TTC549 (cell line): ENCODE data around the gene PARP16.

Experiments used
- FAIRE-seq: peaks from 2 replicates; lab custom pipeline; 2012; peaks lifted over from hg19 to GRCh38; lab: Jason Lieb, UNC

PARP16 gene

DNA sequence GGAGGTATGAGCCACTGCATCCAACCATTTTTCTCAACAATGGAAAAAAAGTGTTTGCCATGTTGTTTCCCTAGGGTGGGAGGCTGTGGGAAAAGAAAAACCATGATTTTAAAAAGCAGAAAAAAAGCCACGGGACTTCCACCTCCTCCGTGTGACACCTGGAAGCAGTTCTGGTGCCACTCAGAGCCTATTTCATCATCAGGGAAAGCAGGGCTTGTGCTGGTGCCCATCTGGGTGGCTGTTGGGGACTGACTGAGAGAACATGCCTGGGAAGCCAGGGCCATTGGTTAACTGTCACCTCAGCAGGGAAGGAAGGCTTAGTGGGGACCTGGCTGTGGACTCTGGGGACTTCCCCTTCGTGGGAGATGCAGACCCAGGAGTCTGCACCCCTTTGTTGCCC is 25.1 kb upstream of the PARP16 start:
- no peak for FAIRE-seq

DNA sequence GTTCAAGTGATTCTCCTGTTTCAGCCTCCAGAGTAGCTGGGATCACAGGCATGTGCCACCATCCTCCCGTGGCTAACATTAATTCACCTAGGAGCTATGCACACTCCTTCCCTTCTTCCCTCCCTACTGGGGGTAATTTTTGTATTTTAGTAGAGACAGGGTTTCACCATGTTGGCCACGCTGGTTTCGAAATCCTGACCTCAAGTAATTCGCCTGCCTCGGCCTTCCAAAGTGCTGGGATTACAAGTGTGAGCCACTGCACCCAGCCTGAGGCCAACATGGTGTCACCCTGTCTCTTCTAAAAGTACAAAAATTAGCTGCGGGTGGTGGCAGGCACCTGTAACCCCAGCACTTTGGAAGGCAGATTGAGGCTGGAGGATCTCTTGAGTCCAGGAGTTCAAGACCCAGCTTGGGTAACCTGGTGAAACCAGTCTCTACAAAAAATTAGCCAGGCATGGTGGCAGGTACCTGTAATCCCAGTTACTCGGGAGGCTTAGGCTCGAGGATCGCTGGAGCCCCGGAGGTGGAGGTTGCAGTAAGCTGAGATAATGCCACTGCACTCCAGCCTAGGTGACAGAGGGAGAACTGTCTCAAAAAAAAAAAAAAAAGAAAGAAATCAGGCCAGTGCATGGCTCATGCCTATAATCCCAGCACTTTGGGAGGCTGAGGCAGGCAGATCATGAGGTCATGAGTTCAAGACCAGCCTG is 23.9 kb upstream of the PARP16 start:
- no peak for FAIRE-seq

DNA sequence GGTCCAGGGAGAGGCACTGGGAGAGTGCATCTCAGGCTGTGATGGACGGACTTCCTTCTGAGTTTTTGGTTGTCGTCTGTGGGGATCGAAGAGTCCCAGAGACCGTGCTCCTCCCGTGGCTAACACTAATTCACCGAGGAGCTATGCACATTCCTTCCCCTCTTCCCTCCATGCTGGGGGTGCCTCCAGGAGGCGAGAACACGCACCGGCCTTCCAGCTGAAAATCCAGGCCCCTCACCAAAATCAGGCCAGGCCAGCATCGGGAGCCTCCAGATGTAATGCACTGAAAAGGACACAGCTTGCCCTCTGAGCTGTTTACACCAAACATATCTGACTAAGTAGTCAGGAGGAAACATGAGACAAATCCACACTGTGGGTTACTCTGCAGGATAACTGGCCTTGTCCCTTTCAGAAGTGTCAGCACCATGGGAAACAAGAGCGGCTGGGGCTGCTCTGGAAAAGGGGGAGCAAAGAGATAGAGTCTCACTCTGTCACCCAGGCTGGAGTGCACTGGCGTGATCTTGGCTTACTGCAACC is 23.3 kb upstream of the PARP16 start:
- FAIRE-seq, result no peak

DNA sequence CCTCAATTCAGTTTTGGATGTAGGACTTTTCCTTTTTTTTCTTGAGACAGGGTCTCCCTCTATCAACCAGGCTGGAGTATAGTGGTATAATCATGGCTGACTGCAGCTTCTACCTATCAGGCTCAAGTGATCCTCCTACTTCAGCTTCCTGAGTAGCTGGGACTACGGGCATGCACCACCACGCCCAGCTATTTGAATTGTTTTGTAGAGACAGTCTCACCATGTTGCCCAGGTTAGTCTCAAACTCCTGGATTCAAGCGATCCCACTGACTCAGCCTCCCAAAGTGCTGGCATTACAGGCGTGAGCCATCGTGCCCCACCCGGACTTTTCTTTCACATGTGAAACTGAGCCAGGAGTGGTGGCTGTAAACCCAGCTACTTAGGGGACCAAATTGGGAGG is 21.3 kb upstream of the PARP16 start:
- no peak for FAIRE-seq

DNA sequence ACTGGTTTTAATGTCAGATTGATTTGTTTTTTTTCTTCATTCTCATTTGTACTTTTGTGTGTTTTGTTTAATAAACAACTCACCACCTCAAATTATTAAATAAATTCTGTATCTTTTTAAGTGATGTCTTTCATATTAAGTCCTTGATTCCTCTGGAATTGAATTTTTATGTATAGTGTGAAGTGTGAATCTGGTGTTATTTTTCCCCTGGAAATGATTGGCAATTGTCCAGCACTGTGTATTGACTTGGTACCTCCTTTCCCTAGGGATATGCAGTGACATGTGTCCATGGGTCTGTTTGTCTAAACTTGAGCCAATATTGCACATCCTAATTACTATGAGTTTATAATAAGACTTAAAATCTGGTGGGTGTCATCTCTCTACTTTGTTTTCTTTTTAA is 19.9 kb upstream of the PARP16 start:
- no peak for FAIRE-seq

DNA sequence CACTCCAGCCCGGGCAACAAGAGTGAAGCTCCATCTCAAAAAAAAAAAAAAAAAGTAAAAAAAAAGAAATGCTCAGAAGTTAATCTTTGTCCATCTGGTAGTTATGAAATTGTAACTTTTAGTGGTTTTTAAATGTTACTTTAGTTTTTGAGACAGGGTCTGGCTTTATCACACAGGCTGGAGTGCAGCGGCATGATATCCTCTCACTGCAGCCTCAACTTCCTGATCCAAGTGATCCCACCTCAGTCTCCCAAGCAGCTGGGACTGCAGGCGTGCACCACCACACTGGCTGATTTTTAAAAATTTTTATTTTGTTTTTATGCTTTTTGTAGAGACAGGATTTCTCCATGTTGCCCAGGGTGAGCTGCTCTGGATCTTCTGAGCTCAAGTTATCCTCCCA is 19.1 kb upstream of the PARP16 start:
- no peak for FAIRE-seq

DNA sequence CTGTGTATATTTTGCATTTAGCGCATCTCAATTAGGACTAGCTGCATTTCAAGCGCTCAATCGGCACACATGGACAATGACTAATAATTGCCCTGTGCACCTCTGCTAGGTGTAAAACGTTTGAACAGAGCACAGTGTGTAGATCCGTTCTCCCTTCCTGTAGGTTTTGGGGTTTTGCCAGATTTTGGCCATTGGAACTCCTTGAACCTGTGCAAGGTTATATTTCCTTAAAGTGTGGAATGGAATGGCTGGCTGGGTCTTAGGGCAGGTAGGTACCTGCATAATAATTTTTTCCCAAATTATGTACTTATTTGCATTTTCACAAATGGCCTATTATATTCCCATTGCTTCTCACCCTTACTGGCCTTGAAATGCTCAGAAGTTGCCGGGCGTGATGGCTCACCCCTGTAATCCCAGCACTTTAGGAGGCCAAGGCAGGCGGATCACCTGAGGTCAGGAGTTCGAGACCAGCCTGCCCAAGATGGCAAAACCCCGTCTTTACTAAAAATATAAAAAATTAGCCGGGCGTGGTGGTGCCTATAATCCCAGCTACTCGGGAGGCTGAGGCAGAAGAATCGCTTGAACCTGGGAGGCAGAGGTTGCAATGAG is 18.6 kb upstream of the PARP16 start:
- no peak for FAIRE-seq

DNA sequence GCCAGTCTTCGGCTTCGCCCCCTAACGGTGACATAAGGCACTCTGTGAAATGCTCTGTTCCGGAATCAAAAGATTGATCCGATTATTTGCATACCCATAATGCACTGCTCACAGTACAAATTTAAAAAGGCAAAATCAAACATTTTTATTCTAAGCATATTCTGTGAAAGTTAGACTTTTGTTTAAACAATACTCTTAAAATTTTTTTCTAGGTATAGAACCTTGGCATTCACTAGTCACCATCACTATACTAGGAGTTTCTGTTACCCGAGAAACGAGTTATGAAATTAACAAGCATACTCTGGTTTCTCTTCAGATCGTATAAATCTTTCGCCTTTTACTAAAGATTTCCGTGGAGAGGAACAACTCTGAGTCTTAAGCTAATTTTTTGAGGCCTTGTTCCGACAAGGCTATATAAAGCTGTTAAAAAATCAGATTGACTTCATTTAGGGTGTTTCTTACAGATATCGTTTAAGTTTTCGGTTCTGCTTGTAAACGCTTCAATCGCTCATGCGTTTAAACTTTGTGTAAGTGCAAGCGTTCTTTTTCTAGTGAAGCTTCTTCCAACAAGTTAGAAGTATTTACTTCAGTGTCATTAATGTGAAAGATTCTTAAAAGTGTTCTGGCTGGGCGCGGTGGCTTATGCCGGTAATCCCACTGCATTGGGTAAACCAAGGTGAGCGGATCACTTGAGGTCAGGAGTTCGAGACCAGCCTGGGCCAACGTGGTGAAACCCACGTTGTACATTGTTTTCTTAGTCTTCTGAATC is 17.9 kb upstream of the PARP16 start, which contains the start of gene RNU5B-1:
Gene RNU5B-1 (plus strand): TSS at position 297 of the 769 bp plus-strand sequence.
- peak; percentile 93 for FAIRE-seq

DNA sequence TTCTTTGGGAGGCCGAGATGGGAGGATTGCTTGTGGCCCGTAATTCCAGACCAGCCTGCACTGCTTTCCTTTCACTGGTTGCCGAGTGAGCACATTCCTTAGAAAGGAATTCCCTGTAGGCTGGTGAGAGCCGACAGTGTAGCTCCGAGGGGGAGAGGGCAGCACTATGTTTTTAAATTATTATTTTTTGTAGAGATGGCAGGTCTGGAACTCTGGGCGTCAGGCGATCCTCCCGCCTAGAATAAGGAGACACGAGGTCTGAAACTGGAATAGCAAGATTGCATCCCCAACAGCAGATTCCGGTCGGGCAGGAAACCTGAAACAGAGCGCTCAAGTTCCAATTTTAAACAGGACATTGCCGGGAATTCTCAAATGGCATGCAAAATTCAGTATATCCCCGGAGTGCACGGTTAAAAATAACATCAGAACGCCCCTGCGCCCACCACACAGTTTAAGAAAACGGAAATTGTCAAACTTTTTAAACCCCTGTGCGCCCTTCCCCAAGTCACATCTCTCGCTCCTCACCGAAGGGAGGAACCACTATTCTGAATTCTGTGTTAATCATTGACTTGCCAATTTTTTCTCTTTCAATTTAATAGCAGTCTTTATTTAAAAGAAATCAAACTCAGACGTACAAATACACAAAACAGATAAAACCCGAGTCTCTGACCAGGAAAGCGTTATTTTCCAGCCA is 17.2 kb upstream of the PARP16 start:
- no peak for FAIRE-seq

DNA sequence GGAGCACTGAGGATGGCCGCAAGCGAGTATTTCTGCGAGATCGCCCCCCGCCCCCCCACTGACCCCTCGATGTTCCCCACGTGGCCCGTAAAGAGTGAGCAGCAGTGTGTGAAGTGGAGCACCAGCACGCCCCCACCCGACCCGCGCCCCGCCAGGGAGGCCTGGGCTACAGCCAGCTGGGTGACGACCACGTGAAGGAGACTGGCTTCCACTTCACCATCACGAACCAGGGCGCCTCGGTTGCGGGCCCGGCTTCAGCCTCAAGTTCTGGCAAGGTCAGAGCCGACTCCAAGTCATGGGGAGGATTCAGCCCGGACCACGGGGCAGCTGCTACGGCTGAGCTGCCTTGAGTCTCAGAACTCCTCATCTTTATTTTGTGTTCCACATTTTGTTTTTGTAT is 15.4 kb upstream of the PARP16 start:
- FAIRE-seq, result no peak

DNA sequence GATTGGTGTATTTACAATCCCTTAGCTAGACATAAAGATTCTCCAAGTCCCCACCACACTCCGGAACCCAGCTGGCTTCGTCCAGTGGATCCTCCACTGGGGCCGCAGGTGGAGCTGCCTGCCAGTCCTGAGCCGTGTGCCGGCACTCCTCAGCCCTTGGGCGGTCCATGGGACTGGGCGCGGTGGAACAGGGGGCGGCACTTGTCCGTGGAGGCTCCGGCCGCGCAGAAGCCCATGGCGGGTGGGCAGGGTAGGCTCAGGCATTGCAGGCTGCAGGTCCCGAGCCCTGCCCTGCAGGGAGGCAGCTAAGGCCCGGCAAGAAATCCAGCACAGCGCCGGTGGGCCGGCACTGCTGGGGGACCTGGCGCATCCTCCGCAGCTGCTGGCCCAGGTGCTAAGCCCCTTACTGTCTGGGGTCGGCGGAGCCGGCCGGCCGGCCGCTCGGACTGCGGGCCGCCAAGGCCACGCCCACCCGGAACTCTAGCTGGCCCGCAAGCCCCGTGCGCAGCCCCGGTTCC is 14.3 kb upstream of the PARP16 start:
- no peak for FAIRE-seq

DNA sequence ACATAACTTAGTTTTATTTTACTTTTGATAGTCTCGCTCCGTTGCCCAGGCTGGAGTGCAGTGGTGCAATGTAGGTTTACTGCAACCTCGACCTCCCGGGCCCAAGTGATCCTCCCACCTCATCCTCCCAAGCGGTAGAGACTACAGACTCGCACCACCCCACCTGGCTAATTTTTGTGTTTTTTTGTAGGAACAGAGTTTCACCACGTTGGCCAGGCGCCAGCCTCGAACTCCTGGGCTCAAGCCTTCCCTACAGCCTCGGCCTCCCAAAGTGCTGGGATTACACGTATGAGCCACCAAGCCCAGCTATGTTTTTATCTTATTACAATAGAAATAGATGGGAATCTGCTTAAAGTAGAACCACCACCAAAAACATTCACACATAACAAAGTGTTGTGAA is 12.0 kb upstream of the PARP16 start:
- FAIRE-seq, result no peak

DNA sequence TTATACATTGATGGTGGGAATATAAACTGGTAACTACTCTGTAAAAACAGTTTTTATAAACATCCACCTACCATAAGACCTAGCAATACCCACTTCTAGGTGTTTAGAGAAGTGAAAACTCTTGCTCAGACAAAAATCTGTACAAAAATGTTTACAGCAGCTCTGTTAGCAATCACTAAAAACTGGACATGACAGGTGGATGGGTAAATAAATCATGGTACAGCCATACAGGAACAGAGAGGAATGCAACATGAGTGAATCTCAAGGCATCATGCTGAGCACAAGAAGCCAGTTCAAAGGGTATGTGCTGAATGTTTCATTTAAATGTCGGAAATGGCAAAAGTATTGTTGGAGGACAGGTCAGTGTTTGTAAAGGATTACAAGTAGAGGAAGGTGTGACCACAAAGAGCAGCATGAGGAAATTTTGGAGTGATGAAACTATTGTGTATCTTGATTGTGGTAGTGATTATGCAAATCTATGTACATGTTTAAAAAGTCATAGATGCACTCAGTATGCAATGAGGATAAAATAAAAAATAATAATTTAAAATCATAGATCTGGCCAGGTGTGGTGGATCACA is 6.3 kb upstream of the PARP16 start:
- no peak for FAIRE-seq

DNA sequence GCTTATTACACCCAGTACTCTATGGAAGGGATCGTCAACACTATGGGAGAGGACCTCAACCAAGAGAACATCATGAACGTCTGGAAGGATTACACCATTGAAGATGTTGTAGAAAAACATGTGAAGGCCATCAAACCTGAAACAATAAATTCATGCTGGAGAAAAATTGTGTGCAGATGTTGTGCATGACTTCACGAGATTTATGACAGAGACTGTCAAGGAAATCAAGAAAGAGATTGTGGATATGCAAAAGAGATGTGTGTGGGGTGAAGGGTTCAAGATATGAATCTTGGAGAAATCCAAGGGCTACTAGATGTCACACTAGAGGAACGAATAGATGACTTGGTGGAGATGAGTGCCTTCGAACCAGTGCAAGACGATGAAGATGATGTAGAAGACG is 3.5 kb upstream of the PARP16 start:
- no peak for FAIRE-seq

DNA sequence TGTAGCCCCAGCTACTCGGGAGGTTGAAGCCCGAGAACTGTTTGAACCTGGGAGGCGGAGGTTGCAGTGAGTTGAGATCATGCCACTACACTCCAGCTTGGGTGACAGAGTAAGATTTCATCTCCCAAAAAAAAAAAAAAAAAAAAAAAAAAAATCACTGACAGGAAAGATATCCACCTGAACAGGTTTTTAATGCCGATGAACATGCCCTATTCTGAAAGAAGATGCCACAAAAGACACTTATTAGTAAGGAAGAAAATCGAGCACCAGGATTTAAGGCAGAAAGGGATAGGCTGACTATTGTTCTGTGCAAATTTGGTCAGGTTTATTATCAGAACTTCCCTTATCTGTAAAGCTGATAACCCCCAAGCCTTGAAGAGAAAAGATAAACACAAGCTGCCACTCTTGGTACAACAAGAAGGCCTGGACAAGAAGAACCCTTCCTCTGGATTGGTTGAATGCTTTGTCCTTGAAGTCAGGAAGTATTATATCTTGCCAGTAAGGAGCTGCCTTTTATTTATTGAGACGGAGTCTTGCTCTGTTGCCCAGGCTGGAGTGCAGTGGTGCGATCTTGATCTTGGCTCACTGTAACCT is 2.7 kb upstream of the PARP16 start:
- FAIRE-seq, result no peak

DNA sequence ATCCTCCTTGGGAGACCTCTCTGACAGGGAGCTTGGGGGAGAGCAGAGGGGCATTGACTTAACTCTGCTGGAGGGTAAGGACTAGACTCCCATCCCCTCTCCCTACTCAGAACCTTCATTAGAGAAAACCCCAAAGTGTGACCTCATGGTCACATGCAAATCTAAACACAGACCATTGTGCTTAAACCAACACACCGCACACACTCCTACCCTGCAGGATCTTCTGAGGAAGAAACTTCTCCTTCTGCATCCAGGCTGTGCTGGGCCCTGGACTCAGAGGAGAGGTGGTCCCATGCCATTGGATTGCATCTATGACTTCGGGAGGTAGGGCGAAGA is 805 bp upstream of the PARP16 start:
- FAIRE-seq, result no peak

DNA sequence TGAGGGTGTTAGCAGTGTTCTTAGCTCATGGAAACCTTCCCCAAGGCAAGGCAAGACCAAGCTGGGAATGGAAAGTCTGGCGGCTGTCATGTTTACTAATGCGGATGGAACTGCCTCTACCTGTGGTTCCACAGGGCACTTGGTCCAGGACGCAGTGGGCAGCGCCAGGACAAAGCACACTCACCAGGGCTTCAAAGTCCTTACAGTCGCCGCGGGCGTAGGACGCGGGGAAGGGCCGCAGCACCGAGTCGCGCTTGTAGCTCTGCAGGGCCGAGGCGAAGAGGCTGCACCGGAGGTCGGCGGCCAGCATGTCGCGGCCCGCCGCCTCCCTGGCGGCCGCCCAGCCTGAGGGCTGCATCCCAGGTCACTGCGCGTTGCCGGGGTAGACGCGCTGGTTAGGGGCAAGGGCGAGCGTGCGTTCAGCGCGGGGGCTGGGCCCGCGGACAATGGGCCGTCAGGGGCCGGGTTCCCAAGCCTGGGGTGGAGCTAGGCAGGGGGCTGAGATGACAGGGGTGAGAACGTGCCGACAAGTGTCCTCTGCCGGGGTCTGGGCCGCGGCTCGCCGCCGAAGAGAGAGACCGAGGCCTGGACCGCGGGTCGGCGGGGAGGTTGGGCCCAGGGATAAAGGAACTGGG is 497 bp downstream of the PARP16 start:
- FAIRE-seq, result no peak

DNA sequence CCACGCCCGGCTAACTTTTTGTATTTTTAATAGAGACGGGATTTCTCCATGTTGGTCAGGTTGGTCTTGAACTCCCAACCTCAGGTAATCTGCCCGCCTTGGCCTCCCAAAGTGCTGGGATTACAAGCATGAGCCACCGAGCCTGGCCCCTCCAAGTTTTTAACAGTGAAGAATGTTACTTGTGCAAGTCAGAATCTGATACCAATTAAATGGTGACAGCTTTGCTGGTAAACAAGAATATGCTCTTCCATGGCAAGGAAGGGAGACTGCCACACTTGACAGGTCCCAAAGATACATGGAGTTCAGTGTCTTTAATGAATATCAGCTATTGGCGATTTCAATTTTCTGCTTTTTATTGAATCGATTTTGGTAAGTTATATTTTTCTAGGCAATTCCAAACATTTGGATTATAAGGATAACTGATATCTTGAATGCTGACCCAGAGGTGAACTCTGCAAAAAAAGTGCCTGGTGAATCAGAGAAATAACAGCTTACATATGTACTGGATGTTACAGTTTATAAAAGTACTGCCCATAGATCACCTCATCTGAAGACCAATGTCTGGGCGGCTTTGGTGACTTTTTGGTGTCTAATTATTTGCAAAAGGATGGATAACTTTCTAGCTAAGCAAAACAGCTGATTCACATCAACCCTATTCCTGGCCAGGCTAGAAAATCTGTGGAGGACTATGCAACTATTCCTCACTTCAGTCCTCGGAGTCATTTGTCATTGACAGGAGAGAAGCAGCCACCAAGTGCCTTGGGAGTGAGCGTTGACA is 1.2 kb downstream of the PARP16 start:
- FAIRE-seq, result no peak

DNA sequence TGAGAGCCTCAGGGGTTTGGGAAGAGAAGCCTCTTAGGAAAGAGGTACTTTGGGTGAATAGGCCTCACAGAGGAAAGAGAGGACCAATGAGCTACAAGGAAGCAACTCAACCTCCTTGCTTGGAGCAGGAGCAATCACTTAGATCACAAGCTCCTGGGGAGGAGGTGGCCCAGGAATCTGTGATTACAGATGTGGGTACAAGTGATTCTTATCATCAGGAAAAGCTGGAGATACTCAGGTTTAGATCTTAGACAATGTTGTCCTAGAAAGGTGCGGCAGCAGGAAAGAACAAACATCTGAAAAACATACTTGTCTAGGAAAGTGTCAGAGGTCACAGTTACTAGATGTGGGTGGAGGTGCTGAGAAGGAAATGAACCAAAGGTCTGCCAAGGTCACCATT is 8.2 kb downstream of the PARP16 start:
- FAIRE-seq, result no peak

DNA sequence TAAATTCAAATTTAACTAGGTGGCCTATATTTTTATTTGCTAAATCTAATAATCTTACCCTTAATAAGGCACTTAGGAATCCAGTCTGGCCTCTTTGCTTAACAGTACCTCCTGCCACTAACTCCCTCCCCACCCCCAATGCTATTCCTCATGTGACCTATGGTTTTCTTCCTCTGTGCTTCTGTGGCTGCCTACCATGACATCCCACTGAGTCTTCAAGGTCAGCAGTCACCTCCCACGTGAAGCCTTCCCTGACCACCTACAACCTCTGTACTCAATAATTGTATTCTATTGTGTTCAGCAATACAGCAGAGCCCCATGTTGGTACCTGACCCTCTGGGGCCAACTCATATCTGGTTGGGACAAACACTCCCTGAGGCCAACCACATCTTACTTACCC is 9.7 kb downstream of the PARP16 start:
- FAIRE-seq, result no peak

DNA sequence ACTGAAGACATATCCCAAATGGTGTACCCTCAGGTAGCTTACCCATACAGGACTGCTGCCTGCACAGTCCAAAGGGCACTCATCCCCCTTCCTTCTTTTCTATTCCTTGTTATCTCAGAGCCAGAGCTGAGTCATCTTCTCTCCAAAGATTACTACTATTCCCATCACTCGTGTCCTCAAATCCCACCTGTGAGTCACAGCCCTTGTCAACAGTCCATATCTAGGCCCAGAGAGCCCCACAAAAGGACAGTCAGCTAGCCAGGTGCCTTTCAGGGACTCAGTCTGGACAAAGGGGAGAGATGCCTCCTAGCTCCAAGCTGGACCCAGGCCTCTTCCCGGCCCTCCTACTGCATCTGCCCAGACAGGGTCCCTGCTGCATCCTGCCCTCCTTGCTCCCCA is 11.0 kb downstream of the PARP16 start:
- no peak for FAIRE-seq
